IMR-90 (cell line): Measurements from ENCODE around the gene KDR. TPM values are rescaled to one million over a fixed set of nuclear protein-coding genes. Genes with fewer than 3 reads are reported as not detected.
A peak's percentile ranks its signal among the peaks of the same experiment; 100 is the strongest.

Experiments used
- ATAC-seq: fragments of 200-7000 bp; cut with Tn5 transposase; 2 replicates; pipeline ENCODE4 v1.9.1; 2020; ENCODE audit warnings: low read depth, mild to moderate bottlenecking, moderate library complexity
- BruUV-seq: library from RNA; stranded (reverse); fragments of 400-500 nt; replicated peaks from 2 replicates; lab custom pipeline; 2021; lab: Mats Ljungman, UMichigan
- CTCF ChIA-PET: fragments of 300-600 bp; formaldehyde crosslinking; extraction: SDS; loops from one replicate; lab custom pipeline; 2021; ENCODE audit warnings: antibody characterized with exemption; lab: Yijun Ruan, JAX
- POLR2A ChIA-PET: fragments of 300-600 bp; sonication (Branson Sonifier 250); formaldehyde crosslinking; loops from one replicate; lab custom pipeline; 2022; ENCODE audit warnings: antibody characterized with exemption; ENCODE audit not compliant: unreplicated experiment; lab: Charles Lee
- DNase-seq: peaks from one replicate; pipeline ENCODE4 v3.0.0; 2013
- H2AFZ ChIP-seq: replicated peaks from 2 replicates; pipeline ENCODE3; 2013; ENCODE audit warnings: low read length, mild to moderate bottlenecking; ENCODE audit not compliant: poor library complexity
- H2AK5ac ChIP-seq: 2 replicates; pipeline ENCODE4 v1.6.1; 2013; ENCODE audit warnings: low read depth, low read length, inconsistent platforms
- H2AK9ac ChIP-seq: replicated peaks from 2 replicates; pipeline ENCODE3; 2013; ENCODE audit warnings: mild to moderate bottlenecking, low read depth, low read length, moderate library complexity; ENCODE audit not compliant: poor library complexity
- H2BK120ac ChIP-seq: 2 replicates; pipeline ENCODE4 v1.6.1; 2013; ENCODE audit warnings: low read depth, low read length, inconsistent platforms
- H2BK15ac ChIP-seq: 3 replicates; pipeline ENCODE4 v1.6.1; 2013; ENCODE audit warnings: low read depth, low read length, inconsistent platforms
- H2BK20ac ChIP-seq: 2 replicates; pipeline ENCODE4 v1.6.1; 2013; ENCODE audit warnings: low read depth, mild to moderate bottlenecking, inconsistent platforms, low read length, moderate library complexity
- H2BK5ac ChIP-seq: 2 replicates; pipeline ENCODE4 v1.6.1; 2013; ENCODE audit warnings: mild to moderate bottlenecking, low read depth, low read length, inconsistent platforms; ENCODE audit not compliant: poor library complexity, severe bottlenecking
- H3K14ac ChIP-seq: replicated peaks from 2 replicates; pipeline ENCODE4 v1.6.1; 2013; ENCODE audit warnings: low read depth, low read length, inconsistent platforms
- H3K18ac ChIP-seq: 2 replicates; pipeline ENCODE4 v1.6.1; 2013; ENCODE audit warnings: low read depth, low read length, control low read depth
- H3K23ac ChIP-seq: 2 replicates; pipeline ENCODE4 v1.6.1; 2013; ENCODE audit warnings: low read depth, low read length, inconsistent platforms
- H3K27ac ChIP-seq: 2 replicates; pipeline ENCODE4 v1.5.1; 2013; ENCODE audit warnings: mild to moderate bottlenecking, control low read depth, low read length; ENCODE audit not compliant: insufficient read depth
- H3K27me3 ChIP-seq: 2 replicates; pipeline ENCODE4 v1.6.1; 2013; ENCODE audit warnings: low read length; ENCODE audit not compliant: control insufficient read depth, insufficient read depth
- H3K36me3 ChIP-seq: 2 replicates; pipeline ENCODE4 v1.6.1; 2013; ENCODE audit warnings: low read length, mixed read lengths; ENCODE audit not compliant: control insufficient read depth, insufficient read depth
- H3K4ac ChIP-seq: 2 replicates; pipeline ENCODE4 v1.6.1; 2013; ENCODE audit warnings: low read depth, low read length, inconsistent platforms
- H3K4me1 ChIP-seq: 2 replicates; pipeline ENCODE4 v1.6.1; 2013; ENCODE audit warnings: low read length, mixed read lengths; ENCODE audit not compliant: control insufficient read depth, insufficient read depth
- H3K4me2 ChIP-seq: 2 replicates; pipeline ENCODE4 v1.6.1; 2013; ENCODE audit warnings: low read depth, mild to moderate bottlenecking, control low read depth, low read length, moderate library complexity
- H3K4me3 ChIP-seq: 2 replicates; pipeline ENCODE4 v1.5.1; 2013; ENCODE audit warnings: low read depth, mild to moderate bottlenecking, control low read depth, low read length, moderate library complexity; ENCODE audit not compliant: insufficient read depth
- H3K56ac ChIP-seq: 2 replicates; pipeline ENCODE4 v1.6.1; 2013; ENCODE audit warnings: low read length, inconsistent platforms; ENCODE audit not compliant: insufficient read depth; ENCODE audit errors: extremely low read depth
- H3K79me1 ChIP-seq, 2 experiments: 2 replicates each; pipeline ENCODE4 v1.6.1; 2013; ENCODE audit warnings: low read length in 2 of 2, inconsistent platforms in 1 of 2, low read depth in 1 of 2
- H3K9ac ChIP-seq: 2 replicates; pipeline ENCODE4 v1.6.1; 2013; ENCODE audit warnings: low read depth, low read length, control low read depth
- H3K9me1 ChIP-seq: 2 replicates; pipeline ENCODE4 v1.6.1; 2013; ENCODE audit warnings: low read length, inconsistent platforms; ENCODE audit not compliant: insufficient read depth
- H3K9me3 ChIP-seq: 2 replicates; pipeline ENCODE4 v1.6.1; 2013; ENCODE audit warnings: low read length; ENCODE audit not compliant: control insufficient read depth, insufficient read depth
- H4K20me1 ChIP-seq: 2 replicates; pipeline ENCODE4 v1.6.1; 2013; ENCODE audit warnings: low read length, inconsistent platforms; ENCODE audit not compliant: insufficient read depth
- H4K5ac ChIP-seq: 2 replicates; pipeline ENCODE4 v1.6.1; 2013; ENCODE audit warnings: mild to moderate bottlenecking, low read depth, low read length, control low read depth
- H4K8ac ChIP-seq, 2 experiments: 2 replicates each; pipeline ENCODE4 v1.6.1; 2013; ENCODE audit warnings: low read depth in 2 of 2, low read length in 2 of 2, control low read depth in 1 of 2, inconsistent platforms in 1 of 2
- H4K91ac ChIP-seq: 2 replicates; pipeline ENCODE4 v1.6.1; 2013; ENCODE audit warnings: low read depth, low read length, inconsistent platforms; ENCODE audit not compliant: insufficient read depth
- BHLHE40 ChIP-seq: fragments of 150-350 bp; IDR thresholded peaks from 2 replicates; pipeline ENCODE4 v1.6.1; 2016; ENCODE audit warnings: mild to moderate bottlenecking, low read depth, low read length
- CEBPB ChIP-seq: IDR thresholded peaks from 2 replicates; pipeline ENCODE4 v1.6.1; 2012; ENCODE audit warnings: low read depth, low read length, improper control_type of control experiment
- CHD1 ChIP-seq: IDR thresholded peaks from 2 replicates; pipeline ENCODE4 v1.6.1; 2012; ENCODE audit warnings: low read depth, low read length, improper control_type of control experiment
- FOS ChIP-seq: fragments of 150-350 bp; IDR thresholded peaks from 2 replicates; pipeline ENCODE4 v1.6.1; 2016; ENCODE audit warnings: low read depth, low read length
- MAFK ChIP-seq: IDR thresholded peaks from 2 replicates; pipeline ENCODE4 v1.6.1; 2012; ENCODE audit warnings: low read depth, low read length, improper control_type of control experiment
- MAZ ChIP-seq: IDR thresholded peaks from 2 replicates; pipeline ENCODE4 v1.6.1; 2012; ENCODE audit warnings: low read depth, mild to moderate bottlenecking, low read length, improper control_type of control experiment, moderate library complexity, borderline replicate concordance
- MXI1 ChIP-seq: IDR thresholded peaks from 2 replicates; pipeline ENCODE4 v1.6.1; 2012; ENCODE audit warnings: low read depth, mild to moderate bottlenecking, low read length, moderate library complexity, borderline replicate concordance
- NFE2L2 ChIP-seq: fragments of 150-350 bp; IDR thresholded peaks from 2 replicates; pipeline ENCODE4 v1.6.1; 2016; ENCODE audit warnings: low read depth, mild to moderate bottlenecking, low read length
- POLR2A ChIP-seq: IDR thresholded peaks from 2 replicates; pipeline ENCODE4 v1.6.1; 2012; ENCODE audit warnings: mild to moderate bottlenecking, low read depth, low read length
- RAD21 ChIP-seq: IDR thresholded peaks from 2 replicates; pipeline ENCODE4 v1.6.1; 2012; ENCODE audit warnings: low read length, improper control_type of control experiment
- RCOR1 ChIP-seq: IDR thresholded peaks from 2 replicates; pipeline ENCODE4 v1.6.1; 2012; ENCODE audit warnings: mild to moderate bottlenecking, low read length, improper control_type of control experiment; ENCODE audit not compliant: insufficient replicate concordance
- RFX5 ChIP-seq: IDR thresholded peaks from 2 replicates; pipeline ENCODE4 v1.8.0; 2012; ENCODE audit warnings: low read depth, mild to moderate bottlenecking, low read length, moderate library complexity
- SMC3 ChIP-seq: fragments of 150-350 bp; IDR thresholded peaks from 2 replicates; pipeline ENCODE4 v1.6.1; 2016; ENCODE audit warnings: low read depth, mild to moderate bottlenecking, antibody characterized with exemption, low read length, moderate library complexity
- WGBS, 2 experiments: methylation state at CpG; one replicate each; pipeline versions ENCODE4 v1.1.5 to v1.1.7; 2013; ENCODE audit warnings: missing lambda C conversion rate in 2 of 2; ENCODE audit not compliant: insufficient read length in 1 of 2; ENCODE audit errors: extremely low coverage in 2 of 2; 5-methylcytosine and 5-hydroxymethylcytosine counted together
- dilution Hi-C: fragments of 300-500 bp; cut with HindIII; formaldehyde crosslinking; loops from one replicate; pipeline ENCODE4 v1.14.3; 2018; ENCODE audit warnings: low sequenced_read_pairs; ENCODE audit not compliant: unreplicated experiment
- in situ Hi-C: fragments of 300-500 bp; cut with MboI; formaldehyde crosslinking; loops from 3 replicates; pipeline ENCODE4 v1.14.3; 2019; ENCODE audit warnings: low sequenced_read_pairs, inconsistent platforms, mixed read lengths
- intact Hi-C: fragments of 100-400 bp; cut with micrococcal nuclease; formaldehyde crosslinking; loops from 2 replicates; pipeline ENCODE4 v1.10.0; 2022
- polyA plus RNA-seq, 3 experiments: library from polyadenylated mRNA; depleted of rRNA; stranded (reverse); fragments of >200 nt; gene quantifications; 2 replicates each; pipeline ENCODE4 v1.2.3, GENCODE V29; 2012; ENCODE audit warnings: low replicate concordance in 1 of 3
- total RNA-seq: library from RNA; depleted of rRNA; stranded (reverse); fragments of >200 nt; gene quantifications from 2 replicates; pipeline ENCODE4 v1.2.3, GENCODE V29; 2012
- TF ChIP-seq, protein P1 (sequence below): fragments of 150-350 bp; IDR thresholded peaks from 2 replicates; pipeline ENCODE4 v1.6.1; 2017; ENCODE audit warnings: mild to moderate bottlenecking, antibody characterized with exemption, low read length, low read depth
- TF ChIP-seq, protein P2 (sequence below): fragments of 150-350 bp; IDR thresholded peaks from 2 replicates; pipeline ENCODE4 v1.6.1; 2016; ENCODE audit warnings: low read depth, mild to moderate bottlenecking, low read length, moderate library complexity, borderline replicate concordance
- TF ChIP-seq, protein P3 (sequence below): conservative IDR thresholded peaks from 2 replicates; pipeline ENCODE4 v1.5.1; 2012; ENCODE audit warnings: mild to moderate bottlenecking, low read depth, low read length, improper control_type of control experiment

The KDR gene
- total and polyA plus RNA-seq, 2 of the 4 experiments (the other 2 are of a cell fraction), result not detected

DNA sequence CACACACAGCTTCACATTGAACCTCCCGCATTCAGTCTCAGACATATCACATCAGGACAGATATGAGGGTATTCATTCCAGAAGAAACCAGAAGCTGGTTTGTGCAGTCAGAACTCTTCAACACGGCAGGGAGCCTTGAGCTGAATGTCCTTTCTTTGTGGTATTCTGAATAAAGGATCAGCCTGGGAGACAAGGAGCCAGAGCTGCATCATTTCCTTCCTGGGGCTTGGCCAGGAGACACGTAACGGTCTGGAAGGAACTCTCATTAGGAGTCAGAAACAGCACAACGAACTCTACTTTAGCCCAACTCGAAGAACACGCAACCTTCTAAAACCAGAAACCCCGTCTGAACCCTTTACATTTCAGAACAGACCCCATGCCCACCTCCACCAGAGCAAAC, 46.4 kb downstream of the KDR start:
- no peaks in the 10 kb centered on the region for H3K9me3 ChIP-seq
- no peak for ATAC-seq
- no peak overlapping the region for H3K23ac ChIP-seq
- no peak overlapping the region for H3K4me3 ChIP-seq
- H3K79me1 ChIP-seq, result no peaks in the 10 kb centered on the region
- H2AK5ac ChIP-seq, result no peak overlapping the region
- H3K14ac ChIP-seq, result no peak overlapping the region
- peak; percentile 12 for DNase-seq
- dilution Hi-C loops, result no loop called here
- H3K4me2 ChIP-seq, result no peak overlapping the region
- no peak overlapping the region for H2BK20ac ChIP-seq
- in situ Hi-C loops, result no loop called here
- H3K36me3 ChIP-seq, result no peaks in the 10 kb centered on the region
- no peak overlapping the region for H2AK9ac ChIP-seq
- H3K4me1 ChIP-seq, result no peaks in the 10 kb centered on the region
- TF ChIP-seq RCOR1 (no peak), MXI1 (no peak), BHLHE40 (no peak), CEBPB (no peak), NFE2L2 (no peak), FOS (no peak), RFX5 (no peak), SMC3 (no peak), RAD21 (no peak), CHD1 (no peak), POLR2A (no peak), MAFK (no peak), MAZ (no peak)
- TF ChIP-seq, protein P1, sequence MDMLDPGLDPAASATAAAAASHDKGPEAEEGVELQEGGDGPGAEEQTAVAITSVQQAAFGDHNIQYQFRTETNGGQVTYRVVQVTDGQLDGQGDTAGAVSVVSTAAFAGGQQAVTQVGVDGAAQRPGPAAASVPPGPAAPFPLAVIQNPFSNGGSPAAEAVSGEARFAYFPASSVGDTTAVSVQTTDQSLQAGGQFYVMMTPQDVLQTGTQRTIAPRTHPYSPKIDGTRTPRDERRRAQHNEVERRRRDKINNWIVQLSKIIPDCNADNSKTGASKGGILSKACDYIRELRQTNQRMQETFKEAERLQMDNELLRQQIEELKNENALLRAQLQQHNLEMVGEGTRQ, result no peak
- TF ChIP-seq, protein P2, sequence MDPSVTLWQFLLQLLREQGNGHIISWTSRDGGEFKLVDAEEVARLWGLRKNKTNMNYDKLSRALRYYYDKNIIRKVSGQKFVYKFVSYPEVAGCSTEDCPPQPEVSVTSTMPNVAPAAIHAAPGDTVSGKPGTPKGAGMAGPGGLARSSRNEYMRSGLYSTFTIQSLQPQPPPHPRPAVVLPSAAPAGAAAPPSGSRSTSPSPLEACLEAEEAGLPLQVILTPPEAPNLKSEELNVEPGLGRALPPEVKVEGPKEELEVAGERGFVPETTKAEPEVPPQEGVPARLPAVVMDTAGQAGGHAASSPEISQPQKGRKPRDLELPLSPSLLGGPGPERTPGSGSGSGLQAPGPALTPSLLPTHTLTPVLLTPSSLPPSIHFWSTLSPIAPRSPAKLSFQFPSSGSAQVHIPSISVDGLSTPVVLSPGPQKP, result no peak
- TF ChIP-seq, protein P3, sequence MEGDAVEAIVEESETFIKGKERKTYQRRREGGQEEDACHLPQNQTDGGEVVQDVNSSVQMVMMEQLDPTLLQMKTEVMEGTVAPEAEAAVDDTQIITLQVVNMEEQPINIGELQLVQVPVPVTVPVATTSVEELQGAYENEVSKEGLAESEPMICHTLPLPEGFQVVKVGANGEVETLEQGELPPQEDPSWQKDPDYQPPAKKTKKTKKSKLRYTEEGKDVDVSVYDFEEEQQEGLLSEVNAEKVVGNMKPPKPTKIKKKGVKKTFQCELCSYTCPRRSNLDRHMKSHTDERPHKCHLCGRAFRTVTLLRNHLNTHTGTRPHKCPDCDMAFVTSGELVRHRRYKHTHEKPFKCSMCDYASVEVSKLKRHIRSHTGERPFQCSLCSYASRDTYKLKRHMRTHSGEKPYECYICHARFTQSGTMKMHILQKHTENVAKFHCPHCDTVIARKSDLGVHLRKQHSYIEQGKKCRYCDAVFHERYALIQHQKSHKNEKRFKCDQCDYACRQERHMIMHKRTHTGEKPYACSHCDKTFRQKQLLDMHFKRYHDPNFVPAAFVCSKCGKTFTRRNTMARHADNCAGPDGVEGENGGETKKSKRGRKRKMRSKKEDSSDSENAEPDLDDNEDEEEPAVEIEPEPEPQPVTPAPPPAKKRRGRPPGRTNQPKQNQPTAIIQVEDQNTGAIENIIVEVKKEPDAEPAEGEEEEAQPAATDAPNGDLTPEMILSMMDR, result no peak
- intact Hi-C loops, result no loop called here
- no peak overlapping the region for H2BK5ac ChIP-seq
- H2BK15ac ChIP-seq, result no peak overlapping the region
- H3K9me1 ChIP-seq, result no peaks in the 10 kb centered on the region
- H3K56ac ChIP-seq, result no peak overlapping the region
- H3K27me3 ChIP-seq, result peaks cover 5% of the 10 kb centered on the region
- no peak overlapping the region for H2AFZ ChIP-seq
- ChIA-PET CTCF (no interaction called here), POLR2A (no interaction called here)
- no peak overlapping the region for H3K4ac ChIP-seq
- no peak overlapping the region for H3K18ac ChIP-seq
- no peaks in the 10 kb centered on the region for H4K20me1 ChIP-seq
- no peak overlapping the region for H4K91ac ChIP-seq
- H3K9ac ChIP-seq, result no peak overlapping the region
- BruUV-seq, result no TSS peak
- 40% methylated on average over 1 of the region's 8 CpGs; no CpG with 5 or more reads in 1 of the 2 experiments for WGBS, 2 experiments
- no peak overlapping the region for H4K5ac ChIP-seq
- H4K8ac ChIP-seq, result no peak overlapping the region
- no peak overlapping the region for H2BK120ac ChIP-seq
- H3K27ac ChIP-seq, result no peak overlapping the region
